ENCODE data around the gene LYL1.

The LYL1 gene

DNA sequence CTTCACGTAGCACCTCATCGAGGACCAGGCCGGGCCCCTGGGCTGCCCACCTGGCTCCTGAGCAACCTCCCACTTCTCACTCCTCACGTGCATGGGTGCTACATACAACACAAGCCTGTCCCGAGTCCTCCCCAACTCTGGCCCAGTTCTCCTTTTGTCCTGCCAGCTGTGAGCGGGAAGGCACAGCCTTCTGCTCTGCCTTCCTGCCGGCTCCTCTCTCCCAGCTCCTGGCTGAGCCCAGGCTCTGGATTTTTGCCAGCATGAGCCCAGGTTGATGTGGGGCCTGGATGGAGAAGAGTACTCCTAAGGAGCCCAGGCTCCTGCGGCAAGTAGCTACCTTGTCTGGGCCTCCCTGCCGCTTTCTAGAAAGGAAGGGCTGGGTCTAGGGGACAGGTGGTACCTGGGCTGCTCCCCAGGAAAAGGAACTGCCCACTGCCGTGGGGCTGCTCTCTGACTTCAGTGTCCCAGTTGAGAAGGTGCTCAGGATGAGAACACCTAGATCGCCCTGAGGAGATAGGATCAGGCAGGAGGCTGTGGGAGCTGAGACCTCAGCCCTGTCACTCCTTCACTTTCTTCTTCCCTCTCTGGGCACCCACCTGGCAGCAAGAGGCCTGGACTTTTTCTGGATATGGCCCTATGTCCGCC, 23.6 kb downstream of the LYL1 start:
- Histone ChIP-seq H3K9ac (ENCODE audit: insufficient read length) (peak overlapping the region; percentile 43), H3K4me3 (peak overlapping the region; percentile 20), H3K9me3 (ENCODE audit: low read depth, low read length) (no peaks in the 10 kb centered on the region), H3K27ac (peak overlapping the region; percentile 80), H3K36me3 (ENCODE audit: insufficient read depth, low read length) (peaks cover 13% of the 10 kb centered on the region)
- DNase-seq (ENCODE audit: low read depth, low spot score) = no peak
- TF ChIP-seq FOXP2 (optimal IDR thresholded peaks at IDR 0.05; ENCODE audit: control extremely low read depth, extremely low read length, insufficient read depth) = no peak
- TF ChIP-seq EZH2 (IDR thresholded peaks at IDR 0.05) = no peak
- no peak for TF ChIP-seq POLR2AphosphoS5 (IDR thresholded peaks at IDR 0.05; ENCODE audit: borderline replicate concordance, low read depth, low read length)

DNA sequence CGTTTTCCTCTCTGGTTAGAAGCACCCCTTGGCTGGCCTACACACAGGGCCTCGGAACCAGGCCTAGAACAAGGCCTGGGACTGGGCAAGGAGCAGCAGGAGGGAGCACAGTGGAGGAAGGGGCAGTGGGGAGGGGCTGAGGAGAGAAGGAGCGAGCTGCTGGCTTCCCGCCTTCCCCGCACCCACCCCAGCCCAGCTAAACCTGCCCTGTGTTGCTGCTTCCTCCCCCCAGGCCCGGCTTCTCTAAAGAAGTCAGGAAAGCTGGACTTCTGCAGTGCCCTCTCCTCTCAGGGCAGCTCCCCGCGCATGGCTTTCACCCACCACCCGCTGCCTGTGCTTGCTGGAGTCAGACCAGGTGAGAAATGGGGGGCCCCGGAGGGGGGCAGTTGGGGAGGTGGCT, 24.3 kb downstream of the LYL1 start:
- Histone ChIP-seq H3K36me3 (ENCODE audit: insufficient read depth, low read length) (peaks cover 20% of the 10 kb centered on the region), H3K9me3 (ENCODE audit: low read depth, low read length) (no peaks in the 10 kb centered on the region), H3K4me3 (no peak overlapping the region), H3K27ac (peak overlapping the region; percentile 80), H3K9ac (ENCODE audit: insufficient read length) (peak overlapping the region; percentile 16)
- no peak for DNase-seq (ENCODE audit: low read depth, low spot score)
- TF ChIP-seq FOXP2 (optimal IDR thresholded peaks at IDR 0.05; ENCODE audit: control extremely low read depth, extremely low read length, insufficient read depth) (no peak), POLR2AphosphoS5 (IDR thresholded peaks at IDR 0.05; ENCODE audit: borderline replicate concordance, low read depth, low read length) (no peak), EZH2 (IDR thresholded peaks at IDR 0.05) (no peak)

DNA sequence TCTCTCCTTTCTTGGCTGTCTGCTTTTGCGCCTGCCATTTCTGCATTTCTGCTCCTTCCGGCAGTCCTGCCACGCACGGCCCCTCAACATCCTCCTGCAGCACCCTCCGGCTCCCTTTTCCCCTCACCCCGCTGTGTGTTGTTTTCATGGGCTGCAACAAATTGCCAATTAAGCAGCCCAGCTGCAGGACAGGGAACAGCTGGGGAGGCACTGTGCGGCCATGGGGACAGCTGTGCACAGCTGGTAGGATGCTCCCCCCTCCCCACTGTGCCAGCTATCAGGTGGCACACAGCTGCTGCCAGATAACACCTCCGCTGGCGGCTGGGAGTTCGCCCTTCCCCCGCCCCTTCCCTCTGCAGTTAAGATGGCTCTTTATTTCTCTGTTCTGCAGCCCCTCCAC, 25.4 kb downstream of the LYL1 start:
- no peak for DNase-seq (ENCODE audit: low read depth, low spot score)
- Histone ChIP-seq H3K9ac (ENCODE audit: insufficient read length) (no peak overlapping the region), H3K9me3 (ENCODE audit: low read depth, low read length) (no peaks in the 10 kb centered on the region), H3K36me3 (ENCODE audit: insufficient read depth, low read length) (peaks cover 22% of the 10 kb centered on the region), H3K27ac (peak overlapping the region; percentile 80), H3K4me3 (no peak overlapping the region)
- TF ChIP-seq EZH2 (IDR thresholded peaks at IDR 0.05) = no peak
- no peak for TF ChIP-seq FOXP2 (optimal IDR thresholded peaks at IDR 0.05; ENCODE audit: control extremely low read depth, extremely low read length, insufficient read depth)
- TF ChIP-seq POLR2AphosphoS5 (IDR thresholded peaks at IDR 0.05; ENCODE audit: borderline replicate concordance, low read depth, low read length) = no peak

DNA sequence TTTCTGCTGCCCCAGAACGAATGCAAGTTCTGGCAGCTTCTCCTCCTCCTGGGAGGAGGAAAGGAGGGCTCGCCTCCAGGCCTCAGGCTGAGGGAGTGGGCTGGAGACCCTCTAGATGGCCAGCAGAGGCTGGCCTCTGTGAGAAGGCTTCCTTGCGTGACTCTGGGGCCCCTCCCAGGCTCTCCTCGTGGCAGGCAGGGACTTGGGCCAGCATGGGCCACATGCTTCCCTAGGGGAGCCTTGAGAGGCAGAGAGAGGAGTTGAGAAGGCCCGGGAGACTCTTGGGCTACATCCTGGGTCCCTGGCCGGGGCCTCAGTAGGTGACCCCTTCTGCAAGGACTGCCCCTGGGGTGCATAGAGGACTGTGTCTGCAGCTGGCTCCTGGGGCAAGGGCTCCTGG, 25.9 kb downstream of the LYL1 start:
- Histone ChIP-seq H3K4me3 (no peak overlapping the region), H3K9me3 (ENCODE audit: low read depth, low read length) (no peaks in the 10 kb centered on the region), H3K9ac (ENCODE audit: insufficient read length) (no peak overlapping the region), H3K36me3 (ENCODE audit: insufficient read depth, low read length) (peaks cover 22% of the 10 kb centered on the region), H3K27ac (peak overlapping the region; percentile 65)
- no peak for DNase-seq (ENCODE audit: low read depth, low spot score)
- TF ChIP-seq FOXP2 (optimal IDR thresholded peaks at IDR 0.05; ENCODE audit: control extremely low read depth, extremely low read length, insufficient read depth) (no peak), EZH2 (IDR thresholded peaks at IDR 0.05) (no peak), POLR2AphosphoS5 (IDR thresholded peaks at IDR 0.05; ENCODE audit: borderline replicate concordance, low read depth, low read length) (no peak)

DNA sequence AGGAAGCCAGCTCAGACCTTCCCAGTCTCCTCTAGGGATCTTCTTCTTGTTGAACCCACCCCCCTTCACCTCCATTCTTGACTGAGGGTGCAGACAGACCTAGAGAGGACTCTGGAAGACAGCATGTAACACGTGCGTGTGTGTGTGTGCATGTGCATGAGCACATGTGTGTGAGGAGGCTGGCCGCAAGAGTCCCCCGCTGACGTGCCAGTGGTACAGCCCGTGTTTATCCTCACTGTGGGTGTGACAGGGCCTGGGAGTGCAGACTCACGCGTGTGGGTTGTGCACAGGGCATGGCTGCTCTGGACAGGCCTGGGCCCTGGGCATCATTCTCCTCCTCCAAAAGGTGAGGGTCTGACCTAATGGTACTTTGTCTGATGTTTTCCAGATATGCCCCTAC, 26.3 kb downstream of the LYL1 start:
- Histone ChIP-seq H3K9me3 (ENCODE audit: low read depth, low read length) (no peaks in the 10 kb centered on the region), H3K9ac (ENCODE audit: insufficient read length) (no peak overlapping the region), H3K27ac (peak overlapping the region; percentile 65), H3K4me3 (no peak overlapping the region), H3K36me3 (ENCODE audit: insufficient read depth, low read length) (peaks cover 22% of the 10 kb centered on the region)
- no peak for DNase-seq (ENCODE audit: low read depth, low spot score)
- TF ChIP-seq EZH2 (IDR thresholded peaks at IDR 0.05) (no peak), FOXP2 (optimal IDR thresholded peaks at IDR 0.05; ENCODE audit: control extremely low read depth, extremely low read length, insufficient read depth) (no peak), POLR2AphosphoS5 (IDR thresholded peaks at IDR 0.05; ENCODE audit: borderline replicate concordance, low read depth, low read length) (no peak)

DNA sequence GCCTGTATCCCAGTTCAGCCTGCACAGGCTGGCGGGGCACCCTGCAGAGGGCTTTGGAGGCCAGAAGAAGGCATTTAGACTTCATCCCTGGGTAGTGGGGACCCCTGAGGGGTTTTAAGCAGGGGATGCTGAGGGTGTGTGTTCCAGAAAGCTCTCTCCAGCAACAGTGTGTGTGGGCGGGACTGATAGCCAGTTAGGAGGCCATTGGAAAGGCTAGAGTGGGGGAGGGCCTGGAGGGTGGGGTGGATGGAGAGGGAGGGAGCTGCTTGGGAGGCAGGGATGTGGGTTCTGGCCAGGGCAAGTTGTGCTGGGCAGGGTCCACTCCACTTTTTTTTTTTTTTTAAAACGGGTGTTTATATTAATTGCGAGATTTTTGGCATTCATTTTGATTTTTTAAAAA, 28.3 kb downstream of the LYL1 start:
- DNase-seq (ENCODE audit: low read depth, low spot score) = no peak
- Histone ChIP-seq H3K27ac (no peak overlapping the region), H3K9me3 (ENCODE audit: low read depth, low read length) (no peaks in the 10 kb centered on the region), H3K4me3 (no peak overlapping the region), H3K36me3 (ENCODE audit: insufficient read depth, low read length) (peaks cover 18% of the 10 kb centered on the region; the same call in 1 of the 2 replicates), H3K9ac (ENCODE audit: insufficient read length) (no peak overlapping the region)
- TF ChIP-seq POLR2AphosphoS5 (IDR thresholded peaks at IDR 0.05; ENCODE audit: borderline replicate concordance, low read depth, low read length) (no peak), EZH2 (IDR thresholded peaks at IDR 0.05) (no peak), FOXP2 (optimal IDR thresholded peaks at IDR 0.05; ENCODE audit: control extremely low read depth, extremely low read length, insufficient read depth) (no peak)

DNA sequence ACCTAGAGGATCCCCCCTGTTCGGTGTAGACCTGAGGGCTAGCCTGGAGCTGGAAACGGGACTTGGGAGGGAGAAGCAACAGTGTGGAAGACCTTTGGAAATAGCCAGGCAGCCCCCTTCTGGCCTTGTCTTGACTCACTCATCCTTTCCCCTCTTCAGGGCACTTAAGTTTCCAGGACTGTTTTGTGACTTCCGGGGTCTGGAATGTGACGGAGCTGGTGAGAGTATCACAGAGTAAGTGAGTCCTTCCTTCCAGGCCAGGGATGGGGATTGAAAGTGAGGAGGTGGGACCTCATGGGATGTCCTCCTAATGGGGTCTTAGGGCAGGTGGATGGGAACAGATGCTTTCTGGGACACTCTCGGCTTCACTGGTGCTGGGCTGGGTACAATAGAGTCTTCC, 29.4 kb downstream of the LYL1 start:
- DNase-seq (ENCODE audit: low read depth, low spot score) = no peak
- H3K9me3 ChIP-seq (ENCODE audit: low read depth, low read length) = no peaks in the 10 kb centered on the region
- H3K4me3 ChIP-seq = no peak overlapping the region
- H3K36me3 ChIP-seq (ENCODE audit: insufficient read depth, low read length) = peaks cover 18% of the 10 kb centered on the region; the same call in 1 of the 2 replicates
- TF ChIP-seq FOXP2 (optimal IDR thresholded peaks at IDR 0.05; ENCODE audit: control extremely low read depth, extremely low read length, insufficient read depth) (no peak), EZH2 (IDR thresholded peaks at IDR 0.05) (no peak), POLR2AphosphoS5 (IDR thresholded peaks at IDR 0.05; ENCODE audit: borderline replicate concordance, low read depth, low read length) (no peak)
- H3K27ac ChIP-seq = peak overlapping the region; percentile 36; the same call in 1 of the 2 replicates
- H3K9ac ChIP-seq (ENCODE audit: insufficient read length) = no peak overlapping the region

DNA sequence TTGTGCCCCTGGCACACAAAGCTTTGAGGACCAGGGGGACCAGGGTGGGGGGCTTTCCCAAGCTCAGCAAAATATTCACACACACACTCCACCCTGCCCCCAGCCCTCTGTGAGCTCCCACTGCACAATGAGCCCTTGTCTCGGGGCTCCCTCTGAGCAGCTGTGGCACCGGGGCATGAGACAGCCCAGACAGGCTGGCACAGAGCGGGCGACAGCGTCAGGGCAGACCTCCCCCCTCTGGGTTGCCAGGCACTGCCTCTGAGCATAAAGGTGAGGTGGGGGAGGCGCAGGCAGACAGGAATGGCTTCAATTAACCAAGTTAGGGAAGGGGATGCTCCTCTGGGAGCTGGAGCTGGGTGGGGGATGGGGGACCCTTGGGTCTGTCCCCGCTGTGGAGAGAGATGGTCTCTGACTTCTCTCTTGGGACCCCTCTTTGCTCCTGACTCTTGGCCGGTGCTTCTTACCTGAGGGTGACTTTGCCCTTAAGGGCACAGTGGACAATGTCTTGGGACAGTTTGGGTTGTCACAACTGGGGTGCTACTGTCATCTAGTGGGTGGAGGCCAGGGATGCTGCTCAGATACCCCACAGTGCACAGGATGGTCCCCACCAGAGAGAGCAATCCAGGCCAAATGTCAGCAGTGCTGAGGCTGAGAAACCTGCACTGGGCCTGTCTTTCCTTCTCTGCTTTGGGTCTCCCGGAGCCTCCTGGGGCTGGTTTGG, 30.3 kb downstream of the LYL1 start:
- no peaks in the 10 kb centered on the region for H3K9me3 ChIP-seq (ENCODE audit: low read depth, low read length)
- H3K4me3 ChIP-seq = no peak overlapping the region
- peaks cover 12% of the 10 kb centered on the region; the same call in 1 of the 2 replicates for H3K36me3 ChIP-seq (ENCODE audit: insufficient read depth, low read length)
- DNase-seq (ENCODE audit: low read depth, low spot score) = no peak
- H3K9ac ChIP-seq (ENCODE audit: insufficient read length) = no peak overlapping the region
- H3K27ac ChIP-seq = peak overlapping the region; percentile 60
- TF ChIP-seq FOXP2 (optimal IDR thresholded peaks at IDR 0.05; ENCODE audit: control extremely low read depth, extremely low read length, insufficient read depth) (no peak), EZH2 (IDR thresholded peaks at IDR 0.05) (no peak), POLR2AphosphoS5 (IDR thresholded peaks at IDR 0.05; ENCODE audit: borderline replicate concordance, low read depth, low read length) (no peak)

All from SK-N-MC (cell line).